HepG2 (cell line): ENCODE data around the gene MORN1. TPM values are rescaled to one million over a fixed set of nuclear protein-coding genes. Genes with fewer than 3 reads are reported as not detected.

Experiments
- CENPX ChIP-seq: sonication (generic); formaldehyde crosslinking; IDR thresholded peaks from 2 replicates; pipeline ENCODE4 v1.9.0; 2021; ENCODE audit warnings: mild to moderate bottlenecking, missing genetic modification reagents, moderate library complexity
- GFI1 ChIP-seq: sonication (generic); formaldehyde crosslinking; IDR thresholded peaks from 2 replicates; pipeline ENCODE4 v1.5.0; 2020; ENCODE audit warnings: missing genetic modification reagents, mild to moderate bottlenecking, borderline replicate concordance
- IKZF4 ChIP-seq: sonication (generic); formaldehyde crosslinking; IDR thresholded peaks from 2 replicates; pipeline ENCODE4 v1.5.1; 2020; ENCODE audit warnings: borderline replicate concordance, mild to moderate bottlenecking, low read depth, missing genetic modification reagents; ENCODE audit errors: not compliant biosample characterization
- KAT8 ChIP-seq: IDR thresholded peaks from 2 replicates; pipeline ENCODE4 v1.6.1; 2016; ENCODE audit warnings: missing genetic modification reagents, missing compliant biosample characterization
- KDM2A ChIP-seq: sonication (generic); formaldehyde crosslinking; IDR thresholded peaks from 2 replicates; pipeline ENCODE4 v1.4.0; 2020; ENCODE audit warnings: low read depth, missing genetic modification reagents, borderline replicate concordance
- TARDBP ChIP-seq: sonication (generic); formaldehyde crosslinking; IDR thresholded peaks from 2 replicates; pipeline ENCODE4 v1.8.0; 2022; ENCODE audit warnings: mild to moderate bottlenecking, missing genetic modification reagents
- TERF1 ChIP-seq: sonication (generic); formaldehyde crosslinking; IDR thresholded peaks from 2 replicates; pipeline ENCODE4 v1.8.0; 2022; ENCODE audit warnings: mild to moderate bottlenecking, missing genetic modification reagents, moderate library complexity
- ZBTB40 ChIP-seq, 2 experiments: fragments of 450-650 bp in 1 of 2; sonication (generic) in 1 of 2; formaldehyde crosslinking in 1 of 2; IDR thresholded peaks; 2 replicates each; pipeline versions ENCODE4 v1.6.1 to v1.8.0; 2016 to 2022; ENCODE audit warnings: antibody characterized with exemption in 1 of 2, mild to moderate bottlenecking in 1 of 2, missing genetic modification reagents in 1 of 2
- ZNF546 ChIP-seq: sonication (generic); formaldehyde crosslinking; conservative IDR thresholded peaks from 2 replicates; pipeline ENCODE4 v1.8.1; 2023; ENCODE audit warnings: mild to moderate bottlenecking, missing genetic modification reagents
- ZNF7 ChIP-seq: IDR thresholded peaks from 2 replicates; pipeline ENCODE4 v1.6.1; 2016; ENCODE audit warnings: missing biosample characterization, missing genetic modification reagents
- ZSCAN12 ChIP-seq: sonication (generic); formaldehyde crosslinking; IDR thresholded peaks from 2 replicates; pipeline ENCODE4 v1.9.0; 2021; ENCODE audit warnings: mild to moderate bottlenecking, missing genetic modification reagents
- polyA plus RNA-seq, 8 experiments: library from polyadenylated mRNA; depleted of rRNA in 3 of 8; stranded (reverse) in 7 of 8; unstranded in 1 of 8; fragments of >200 nt; fragmentation: Illumina TruSeq in 4 of 8; extraction: Trizol in 4 of 8; gene quantifications; 2 replicates each; pipeline versions ENCODE4 v1.2.1 to v1.2.3, GENCODE V29; 2011 to 2016; ENCODE audit warnings: low read depth in 4 of 8, missing spikeins in 1 of 8, mixed read lengths in 1 of 8; ENCODE audit not compliant: insufficient read depth in 1 of 8
- total RNA-seq, 5 experiments: library from RNA; depleted of rRNA; stranded (reverse); fragments of >200 nt; fragmentation: Illumina TruSeq; extraction: Trizol; gene quantifications; 2 replicates each; pipeline ENCODE4 v1.2.3, GENCODE V29; 2016; ENCODE audit warnings: low read depth in 1 of 5

Gene MORN1
- total and polyA plus RNA-seq, 2 of the 13 experiments (the other 11 are each of a cell fraction or from before 2014, with no cell fraction given) = 3.1 to 6.5 TPM

GRCh38 chr1:2381741-2382620 is 9.4 kb downstream of the MORN1 start (continued):
- TF ChIP-seq TERF1 (CRISPR knock-in tag) = no peak
- TF ChIP-seq TARDBP (CRISPR knock-in tag) = no peak
- no peak for TF ChIP-seq ZBTB40 (IDR thresholded peaks at IDR 0.05)
- no peak for TF ChIP-seq ZBTB40 (CRISPR knock-in tag; IDR thresholded peaks at IDR 0.05)
- TF ChIP-seq KAT8 = no peak
- no peak for TF ChIP-seq IKZF4 (CRISPR knock-in tag)
- no peak for TF ChIP-seq GFI1 (CRISPR knock-in tag)
- no peak for TF ChIP-seq ZSCAN12 (CRISPR knock-in tag)
- TF ChIP-seq KDM2A (CRISPR knock-in tag) = peak; percentile 69; the same call in 1 of the 2 replicates
- TF ChIP-seq ZNF7 (CRISPR knock-in tag) = no peak
- no peak for TF ChIP-seq CENPX (CRISPR knock-in tag)
- no peak for TF ChIP-seq ZNF546 (CRISPR knock-in tag)
